ENCODE measurements around the gene XPR1.

Gene XPR1

DNA sequence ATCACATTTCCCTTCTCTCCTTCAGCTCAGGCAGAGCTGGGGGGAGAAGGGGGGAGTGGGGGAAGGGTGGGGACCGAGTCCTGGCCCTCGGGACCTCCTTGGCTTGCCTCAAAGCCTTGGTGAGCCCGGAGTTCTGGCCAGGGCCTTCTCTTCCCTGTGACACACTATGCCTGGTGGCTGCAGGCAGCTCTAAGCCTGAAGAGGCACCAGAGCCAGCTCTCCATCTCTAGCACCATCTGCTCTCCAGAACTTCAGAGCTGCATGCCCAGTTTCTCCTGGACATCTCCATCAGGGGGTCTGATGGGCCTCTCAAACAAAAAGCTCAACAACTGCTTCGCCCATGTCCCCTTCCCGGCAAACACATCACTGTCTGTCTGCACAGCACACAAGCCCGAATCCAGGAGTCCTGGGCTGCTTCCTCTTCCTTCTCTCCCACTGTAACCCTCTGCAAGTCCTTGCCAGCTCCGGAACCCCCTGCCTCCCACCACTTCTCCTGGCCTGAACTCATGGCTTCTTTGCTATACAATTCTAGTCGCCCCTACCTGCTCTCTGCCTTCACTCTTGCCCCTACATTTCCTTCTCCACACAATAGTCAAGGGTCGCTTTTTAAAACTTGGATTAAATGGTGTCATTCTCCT lies 307.4 kb downstream of the XPR1 start:
- DNase-seq = no peak

DNA sequence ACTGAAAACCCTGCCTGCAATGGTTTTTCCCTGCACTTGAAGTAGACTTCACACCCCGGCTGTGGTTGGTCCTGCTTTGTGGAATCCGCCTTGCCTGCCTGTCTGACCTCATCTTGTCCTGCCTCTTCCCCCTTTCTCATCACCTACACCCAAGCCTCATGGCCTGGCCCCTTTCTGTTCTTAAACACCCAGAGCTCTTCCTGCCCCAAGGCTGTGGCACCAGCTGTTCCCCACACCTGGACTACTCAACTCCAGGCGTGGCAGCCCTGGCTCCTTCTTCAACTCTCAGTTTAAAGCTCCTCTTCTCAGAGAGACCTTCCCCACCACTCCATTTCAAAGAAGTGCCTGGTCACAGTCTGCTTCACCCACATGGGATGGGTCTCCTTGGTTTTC lies 307.9 kb downstream of the XPR1 start:
- DNase-seq = no peak
